Retina (tissue), 1 donor: ENCODE results near the gene DCHS1.

Experiments used
- DNase-seq: peaks from one replicate; pipeline ENCODE4 v3.0.0-alpha.2; 2016

Gene DCHS1

GRCh38 chr11:6579681-6580080 is 75.9 kb downstream of the DCHS1 start:
- no peak for DNase-seq

GRCh38 chr11:6578134-6578533 is 77.5 kb downstream of the DCHS1 start:
- DNase-seq: no peak

DNA sequence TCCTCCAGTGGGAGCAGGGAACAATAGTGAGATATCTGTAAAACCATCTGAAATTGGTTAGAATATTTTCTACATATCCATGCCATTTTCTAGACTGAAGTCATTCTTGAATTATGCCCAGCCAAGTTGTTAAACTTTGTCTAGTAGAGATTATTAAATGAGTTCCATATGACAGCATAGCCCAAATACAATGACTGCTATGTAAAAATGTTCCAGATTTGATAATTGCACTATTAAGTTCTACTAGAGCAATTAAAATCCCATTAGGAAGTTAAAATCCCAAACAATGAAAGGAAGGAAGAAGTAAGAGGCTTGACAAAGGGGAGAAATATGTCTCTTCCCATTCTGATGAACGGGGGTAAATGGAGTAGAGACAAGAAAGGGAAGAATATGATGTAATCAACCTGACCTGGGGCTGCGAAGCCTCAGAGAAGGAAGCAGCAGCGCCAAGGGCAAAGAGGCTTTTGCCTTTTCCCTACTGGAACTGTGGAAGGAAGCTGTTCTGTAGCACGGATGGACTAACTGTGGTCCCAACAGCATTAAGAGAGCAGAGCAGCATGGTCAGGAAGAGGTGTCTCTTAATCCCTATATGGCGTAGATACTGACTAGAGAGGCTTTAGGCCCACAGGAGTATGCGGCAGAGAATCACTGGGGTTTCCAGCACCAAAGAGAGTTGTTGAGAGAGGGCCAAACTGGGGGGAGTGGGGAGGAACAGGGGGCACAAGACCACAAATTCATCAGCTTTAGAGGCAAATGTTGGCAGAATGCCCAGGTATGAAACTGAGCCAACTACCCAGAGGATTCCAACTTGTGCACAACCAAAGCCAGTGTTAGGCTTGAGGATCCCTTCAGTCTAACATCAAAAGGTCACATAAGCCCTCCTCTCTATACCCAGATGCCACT is 78.9 kb downstream of the DCHS1 start:
- DNase-seq: no peak

- DNase-seq: no peak
These were observed 80.5 kb downstream of the DCHS1 start for GRCh38 chr11:6574816-6575715.

DNA sequence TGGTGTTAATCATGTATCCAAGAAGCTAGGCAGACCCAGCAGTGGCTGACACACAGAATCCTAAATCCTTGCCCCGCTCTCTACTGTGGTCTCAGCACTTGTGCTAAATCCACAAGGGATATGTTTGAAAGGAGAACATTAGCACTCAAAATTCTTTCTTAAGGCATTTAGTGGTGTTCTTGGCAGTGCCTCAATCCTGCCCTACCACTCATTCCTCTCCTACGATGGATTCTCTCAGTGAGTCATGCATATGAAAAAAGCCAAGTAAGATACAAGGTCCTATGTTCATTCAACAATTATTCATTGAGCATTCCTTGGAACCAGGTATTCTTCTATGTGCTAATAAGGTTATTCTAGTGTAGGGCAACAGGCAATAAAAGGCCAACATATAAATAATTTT is 83.4 kb downstream of the DCHS1 start:
- DNase-seq: no peak

DNA sequence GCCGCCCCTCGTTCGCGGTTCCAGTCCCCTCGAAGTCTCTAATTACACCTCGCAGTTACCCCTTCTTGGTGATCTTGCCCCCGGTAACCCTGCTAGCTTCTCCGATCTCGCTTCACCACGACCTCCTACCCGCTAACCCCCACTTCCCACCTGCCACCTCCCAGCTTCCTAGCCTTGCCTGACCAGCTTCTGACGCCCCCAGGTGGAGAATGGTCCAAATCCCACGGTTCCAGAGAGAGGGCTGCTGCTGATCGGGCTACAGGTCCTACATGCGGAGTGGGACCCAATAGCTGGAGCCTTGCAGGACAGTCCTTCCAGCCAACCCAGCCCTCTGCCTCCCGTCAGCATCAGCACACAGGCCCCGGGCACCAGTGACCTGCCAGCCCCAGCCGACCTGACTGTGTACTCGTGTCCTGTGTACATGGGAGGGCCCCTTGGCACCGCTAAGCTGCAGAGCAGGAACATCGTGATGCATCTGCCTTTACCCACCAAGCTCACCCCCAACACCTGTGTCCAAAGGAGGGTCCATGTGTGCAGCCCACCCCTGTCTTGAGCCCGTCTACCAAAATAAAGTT is 84.1 kb downstream of the DCHS1 start:
- DNase-seq: no peak
